Measurements from ENCODE around the gene ING5. TPM values are rescaled to one million over a fixed set of nuclear protein-coding genes. Genes with fewer than 3 reads are reported as not detected.

Gene ING5
- total RNA-seq, 2 experiments from 2014 or later = 51.2 to 51.3 TPM

DNA sequence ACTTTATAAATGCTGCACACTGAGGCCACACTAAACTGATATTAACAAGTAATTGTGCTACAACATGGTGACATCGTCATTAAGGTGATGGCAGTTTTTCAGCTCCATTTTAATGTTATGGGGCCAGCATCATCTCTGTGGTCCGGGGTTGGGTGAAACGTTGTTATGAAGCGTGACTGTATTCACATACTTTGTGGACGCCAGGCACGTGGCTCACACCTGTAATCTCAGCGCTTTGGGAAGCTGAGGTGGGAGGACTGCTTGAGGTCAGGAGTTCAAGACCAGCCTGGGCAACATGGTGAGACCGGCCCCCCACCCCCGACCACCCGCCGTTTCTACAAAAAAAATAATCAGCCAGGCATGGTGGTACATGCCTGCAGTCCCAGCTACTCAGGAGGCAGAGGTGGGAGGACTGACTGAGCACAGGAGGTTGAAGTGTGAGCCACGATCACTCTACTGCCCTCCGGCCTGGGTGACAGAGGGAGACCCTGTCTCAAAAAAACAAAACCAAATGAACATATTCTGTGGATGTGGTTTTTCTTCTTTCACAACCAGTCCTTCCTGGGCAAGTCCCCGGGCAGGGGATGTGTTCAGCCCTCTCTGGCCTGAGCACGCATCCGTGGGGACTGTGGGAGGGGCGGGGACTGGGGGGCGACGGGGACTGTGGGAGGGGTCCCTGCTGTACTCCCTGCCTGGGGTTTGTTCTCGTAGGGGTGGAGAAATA is 61.9 kb downstream of the ING5 start:
- H3K27ac Mint-ChIP-seq = peak overlapping the region; percentile 85
- Histone ChIP-seq H3K36me3 (ENCODE audit: insufficient read depth, low read length) (peaks cover 6% of the 10 kb centered on the region), H3K9me3 (ENCODE audit: control insufficient read depth in 1 of 2, insufficient read depth in 1 of 2, low read length in 2 of 2) (peaks cover 0 to 9% of the 10 kb centered on the region in 2 experiments), H3K27me3 (ENCODE audit: control insufficient read depth in 1 of 2, insufficient read depth in 2 of 2, low read length in 2 of 2) (no peaks in the 10 kb centered on the region), H3K27ac (ENCODE audit: low read depth in 1 of 2, low read length in 2 of 2) (peak overlapping the region; percentile 21 to 32), H3K4me1 (ENCODE audit: insufficient read depth, low read length) (peaks cover 61% of the 10 kb centered on the region), H3K4me3 (ENCODE audit: low read length) (peak overlapping the region; percentile 26)
- DNase-seq (peak in 4 of 14 experiments; percentile 5 to 64 (median 58)), ATAC-seq (ENCODE audit: poor library complexity) (peak; percentile 26)
- peak overlapping the region; percentile 7 for H3K4me3 Mint-ChIP-seq
- H3K4me1 Mint-ChIP-seq (ENCODE audit: low read depth) = peaks cover 13% of the 10 kb centered on the region
- ChIA-PET CTCF (interaction anchor here (1.6 to 2.3 kb wide), 3 partner anchors 25 to 62 kb away, joined by 6 to 7 read pairs (median 6); partner anchors contain the start of genes D2HGDH and ING5), POLR2A (interaction anchor here (1.1 to 1.4 kb wide), 2 partner anchors 23 to 96 kb away, joined by 3 to 5 read pairs; no protein-coding TSS in a partner anchor)
- intact Hi-C loops (cut with DNase I, micrococcal nuclease) = no loop called here
- H3K9me3 Mint-ChIP-seq = peaks cover 3% of the 10 kb centered on the region
- TF ChIP-seq, protein P1, sequence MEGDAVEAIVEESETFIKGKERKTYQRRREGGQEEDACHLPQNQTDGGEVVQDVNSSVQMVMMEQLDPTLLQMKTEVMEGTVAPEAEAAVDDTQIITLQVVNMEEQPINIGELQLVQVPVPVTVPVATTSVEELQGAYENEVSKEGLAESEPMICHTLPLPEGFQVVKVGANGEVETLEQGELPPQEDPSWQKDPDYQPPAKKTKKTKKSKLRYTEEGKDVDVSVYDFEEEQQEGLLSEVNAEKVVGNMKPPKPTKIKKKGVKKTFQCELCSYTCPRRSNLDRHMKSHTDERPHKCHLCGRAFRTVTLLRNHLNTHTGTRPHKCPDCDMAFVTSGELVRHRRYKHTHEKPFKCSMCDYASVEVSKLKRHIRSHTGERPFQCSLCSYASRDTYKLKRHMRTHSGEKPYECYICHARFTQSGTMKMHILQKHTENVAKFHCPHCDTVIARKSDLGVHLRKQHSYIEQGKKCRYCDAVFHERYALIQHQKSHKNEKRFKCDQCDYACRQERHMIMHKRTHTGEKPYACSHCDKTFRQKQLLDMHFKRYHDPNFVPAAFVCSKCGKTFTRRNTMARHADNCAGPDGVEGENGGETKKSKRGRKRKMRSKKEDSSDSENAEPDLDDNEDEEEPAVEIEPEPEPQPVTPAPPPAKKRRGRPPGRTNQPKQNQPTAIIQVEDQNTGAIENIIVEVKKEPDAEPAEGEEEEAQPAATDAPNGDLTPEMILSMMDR (IDR thresholded peaks at IDR 0.05) = no peak
- peaks cover 27% of the 10 kb centered on the region for H3K36me3 Mint-ChIP-seq (ENCODE audit: low read depth)
- no peaks in the 10 kb centered on the region for H3K27me3 Mint-ChIP-seq

DNA sequence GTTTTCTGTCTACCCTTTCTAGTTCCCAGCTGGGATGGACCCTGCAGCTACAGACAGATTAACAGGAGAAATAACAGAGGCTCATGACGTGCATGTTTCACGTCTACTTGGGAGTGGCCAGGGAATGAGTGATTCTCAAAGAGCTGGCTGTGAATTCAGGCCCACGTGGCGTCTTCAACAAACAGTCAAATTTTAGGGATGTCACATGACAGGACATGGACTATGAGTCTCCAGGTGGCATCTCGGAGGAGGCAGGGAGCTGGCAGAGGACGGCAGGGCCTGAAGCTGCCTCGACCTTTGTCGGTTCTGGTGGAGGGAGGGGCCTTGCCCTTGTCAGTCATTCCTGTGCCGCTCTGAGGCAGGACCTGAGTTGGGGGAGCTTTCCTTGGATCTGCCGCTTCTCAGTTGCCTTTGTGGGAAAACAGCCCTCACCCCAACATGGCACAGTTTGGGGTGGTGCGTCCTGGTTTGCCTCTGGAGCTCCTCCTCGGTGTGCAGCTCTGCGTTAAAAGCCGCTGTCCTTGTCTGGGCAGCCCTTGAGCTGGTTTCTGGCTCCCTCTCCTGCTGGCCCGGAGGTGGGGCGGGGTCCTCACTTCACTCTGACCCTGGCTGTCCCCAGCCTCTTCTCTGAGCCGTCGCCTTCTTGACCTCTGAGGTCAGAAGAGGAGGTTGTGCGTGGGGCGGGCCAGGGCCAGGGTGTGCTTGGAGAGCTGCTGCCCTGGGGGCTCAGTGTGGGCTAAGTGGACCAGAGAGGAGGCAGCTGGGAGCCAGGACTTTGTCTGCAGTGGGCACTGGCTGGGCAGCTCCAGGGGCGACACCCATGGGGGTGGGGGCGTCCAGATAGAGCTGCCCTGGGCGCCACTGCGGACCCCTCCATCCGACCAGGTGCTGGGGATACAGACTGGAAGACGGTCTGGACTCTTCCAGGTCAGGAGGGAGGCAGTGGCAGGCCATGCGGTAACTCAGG is 62.7 kb downstream of the ING5 start:
- POLR2A ChIA-PET = no interaction called here
- Mint-ChIP-seq H3K9me3 (peaks cover 3% of the 10 kb centered on the region), H3K4me3 (no peak overlapping the region), H3K4me1 (ENCODE audit: low read depth) (peaks cover 13% of the 10 kb centered on the region), H3K36me3 (ENCODE audit: low read depth) (peaks cover 21% of the 10 kb centered on the region), H3K27me3 (no peaks in the 10 kb centered on the region), H3K27ac (peak overlapping the region; percentile 85)
- Histone ChIP-seq H3K27me3 (ENCODE audit: control insufficient read depth in 1 of 2, insufficient read depth in 2 of 2, low read length in 2 of 2) (no peaks in the 10 kb centered on the region), H3K4me1 (ENCODE audit: insufficient read depth, low read length) (peaks cover 53% of the 10 kb centered on the region), H3K4me3 (ENCODE audit: low read length) (no peak overlapping the region), H3K36me3 (ENCODE audit: insufficient read depth, low read length) (peaks cover 6% of the 10 kb centered on the region), H3K27ac (ENCODE audit: low read depth in 1 of 2, low read length in 2 of 2) (no peak overlapping the region), H3K9me3 (ENCODE audit: control insufficient read depth in 1 of 2, insufficient read depth in 1 of 2, low read length in 2 of 2) (peaks cover 0 to 9% of the 10 kb centered on the region in 2 experiments)
- intact Hi-C loops (cut with DNase I, micrococcal nuclease) = no loop called here
- CTCF ChIA-PET = interaction anchor here (2.3 kb wide), 1 partner anchor 24 kb away, joined by 7 read pairs; no protein-coding TSS in a partner anchor
- TF ChIP-seq, protein P1 (IDR thresholded peaks at IDR 0.05) = no peak
- DNase-seq = peak in 3 of 14 experiments; percentile 2 to 20 (median 9)
- ATAC-seq (ENCODE audit: poor library complexity) = no peak

DNA sequence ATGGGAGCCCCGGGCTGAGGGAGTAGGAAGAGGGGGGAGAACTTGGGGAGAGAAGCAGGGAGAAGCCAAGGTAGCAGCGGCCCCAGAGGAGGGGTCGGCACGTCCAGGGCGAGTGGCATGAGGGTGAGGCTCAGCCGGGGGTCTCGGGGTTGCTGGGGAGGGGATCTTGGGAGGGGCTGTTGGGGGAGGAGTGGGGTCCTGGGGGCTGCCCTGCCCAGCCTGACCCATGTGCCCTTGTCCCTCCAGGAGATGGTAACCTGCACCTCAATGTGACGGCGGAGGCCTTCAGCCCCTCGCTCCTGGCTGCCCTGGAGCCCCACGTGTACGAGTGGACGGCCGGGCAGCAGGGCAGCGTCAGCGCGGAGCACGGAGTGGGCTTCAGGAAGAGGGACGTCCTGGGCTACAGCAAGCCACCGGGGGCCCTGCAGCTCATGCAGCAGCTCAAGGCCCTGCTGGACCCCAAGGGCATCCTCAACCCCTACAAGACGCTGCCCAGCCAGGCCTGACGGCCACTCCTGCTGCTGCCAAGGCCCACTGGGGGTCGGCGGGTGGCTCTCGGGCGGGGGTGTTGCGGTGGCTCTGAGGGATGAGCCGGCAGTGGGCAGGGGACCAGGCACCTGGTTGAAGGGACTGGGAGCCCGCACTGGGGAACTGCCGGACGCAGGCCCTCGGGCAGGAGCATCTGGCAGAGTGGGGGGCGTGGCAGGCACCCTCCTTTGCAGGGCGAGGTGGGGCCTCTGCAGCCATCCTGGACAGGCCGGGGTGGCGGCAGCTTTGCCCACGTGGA is 65.8 kb downstream of the ING5 start:
- no peak for ATAC-seq (ENCODE audit: poor library complexity)
- no peak overlapping the region for H3K27ac ChIP-seq (ENCODE audit: low read depth in 1 of 2, low read length in 2 of 2)
- Mint-ChIP-seq H3K9me3 (no peaks in the 10 kb centered on the region), H3K27ac (no peak overlapping the region), H3K27me3 (no peaks in the 10 kb centered on the region), H3K36me3 (ENCODE audit: low read depth) (peaks cover 4% of the 10 kb centered on the region), H3K4me1 (ENCODE audit: low read depth) (peaks cover 20% of the 10 kb centered on the region), H3K4me3 (no peak overlapping the region)
- H3K4me1 ChIP-seq (ENCODE audit: insufficient read depth, low read length) = peaks cover 35% of the 10 kb centered on the region
- no peaks in the 10 kb centered on the region for H3K9me3 ChIP-seq (ENCODE audit: control insufficient read depth in 1 of 2, insufficient read depth in 1 of 2, low read length in 2 of 2)
- POLR2A ChIA-PET = no interaction called here
- no peaks in the 10 kb centered on the region for H3K36me3 ChIP-seq (ENCODE audit: insufficient read depth, low read length)
- no peaks in the 10 kb centered on the region for H3K27me3 ChIP-seq (ENCODE audit: control insufficient read depth in 1 of 2, insufficient read depth in 2 of 2, low read length in 2 of 2)
- intact Hi-C loops (cut with DNase I, micrococcal nuclease) = no loop called here
- TF ChIP-seq, protein P1 (IDR thresholded peaks at IDR 0.05) = no peak
- DNase-seq = peak in 3 of 14 experiments; percentile 1 to 32 (median 22)
- CTCF ChIA-PET = no interaction called here
- H3K4me3 ChIP-seq (ENCODE audit: low read length) = no peak overlapping the region

Measured in CD4-positive, alpha-beta T cell (primary cell).